Measurements from ENCODE around the gene PCDHGA1.

GRCh38 chr5:141356133-141356532, 25.8 kb downstream of the PCDHGA1 start:
- no peak for TF ChIP-seq POLR2A (IDR thresholded peaks at IDR 0.05)
- TF ChIP-seq POLR2AphosphoS5 (IDR thresholded peaks at IDR 0.05): no peak
